Bronchial epithelial cell (primary cell): ENCODE measurements around the gene SLIT3. TPM values are rescaled to one million over a fixed set of nuclear protein-coding genes. Genes with fewer than 3 reads are reported as not detected.

ENCODE experiments used
- DNase-seq: peaks from one replicate; pipeline ENCODE4 v3.0.0-alpha.2; 2010; ENCODE audit warnings: low read depth
- FAIRE-seq: peaks from 2 replicates; lab custom pipeline; 2011; peaks lifted over from hg19 to GRCh38; lab: Jason Lieb, UNC
- H3K27me3 ChIP-seq: 2 replicates; pipeline ENCODE4 v1.5.1; 2011; ENCODE audit warnings: low read length; ENCODE audit not compliant: control insufficient read depth, insufficient read depth
- H3K36me3 ChIP-seq: 2 replicates; pipeline ENCODE4 v1.5.1; 2011; ENCODE audit warnings: low read length; ENCODE audit not compliant: control insufficient read depth, insufficient read depth
- H3K4me3 ChIP-seq: 2 replicates; pipeline ENCODE4 v1.5.1; 2011; ENCODE audit warnings: mild to moderate bottlenecking, low read depth, low read length, control low read depth
- CTCF ChIP-seq: IDR thresholded peaks from 2 replicates; pipeline ENCODE4 v1.5.1; 2011; ENCODE audit warnings: mild to moderate bottlenecking, moderate library complexity, low read length, control low read depth, inconsistent platforms; ENCODE audit not compliant: insufficient read depth, severe bottlenecking
- total RNA-seq: library from RNA; depleted of rRNA; stranded (reverse); fragments of >200 nt; gene quantifications from 2 replicates; pipeline ENCODE4 v1.2.1, GENCODE V29; 2014

SLIT3 gene
- total RNA-seq, 1 donor from 2014 or later, result 0.79 TPM

DNA sequence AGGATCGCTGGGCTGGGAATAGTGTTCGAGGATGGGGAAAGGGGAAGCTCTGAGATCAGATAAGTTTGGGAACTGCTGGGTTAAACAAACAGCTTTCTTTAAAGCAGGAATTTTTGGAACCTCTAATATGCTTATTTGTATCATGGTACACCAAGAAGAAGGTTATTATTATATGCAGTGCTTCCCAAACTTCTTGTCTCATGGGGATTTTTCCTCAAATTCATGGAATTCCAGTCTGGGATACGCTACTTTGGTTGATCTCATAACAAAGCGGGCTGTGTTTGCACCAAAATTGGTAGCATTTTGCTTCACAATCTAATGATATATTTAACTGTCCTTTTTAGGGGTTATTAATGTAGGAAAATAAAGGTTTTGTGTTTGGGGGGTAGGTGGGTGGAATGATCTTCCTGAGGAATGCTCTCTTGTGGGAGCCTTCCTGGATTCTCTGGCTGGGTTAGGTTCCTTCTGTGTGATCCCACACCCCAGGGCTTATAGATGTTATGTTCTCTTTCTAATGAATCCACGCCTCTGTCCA, 605.6 kb downstream of the SLIT3 start:
- FAIRE-seq, result no peak
- Histone ChIP-seq H3K27me3 (peaks cover 2% of the 10 kb centered on the region), H3K36me3 (no peaks in the 10 kb centered on the region), H3K4me3 (no peak overlapping the region)
- DNase-seq, result no peak
- TF ChIP-seq CTCF, result no peak

- Histone ChIP-seq H3K36me3 (no peaks in the 10 kb centered on the region), H3K27me3 (peaks cover 2% of the 10 kb centered on the region), H3K4me3 (no peak overlapping the region)
- DNase-seq (no peak), FAIRE-seq (no peak)
- TF ChIP-seq CTCF, result no peak
Observed at GRCh38 chr5:168694289-168694688, 606.6 kb downstream of the SLIT3 start.

DNA sequence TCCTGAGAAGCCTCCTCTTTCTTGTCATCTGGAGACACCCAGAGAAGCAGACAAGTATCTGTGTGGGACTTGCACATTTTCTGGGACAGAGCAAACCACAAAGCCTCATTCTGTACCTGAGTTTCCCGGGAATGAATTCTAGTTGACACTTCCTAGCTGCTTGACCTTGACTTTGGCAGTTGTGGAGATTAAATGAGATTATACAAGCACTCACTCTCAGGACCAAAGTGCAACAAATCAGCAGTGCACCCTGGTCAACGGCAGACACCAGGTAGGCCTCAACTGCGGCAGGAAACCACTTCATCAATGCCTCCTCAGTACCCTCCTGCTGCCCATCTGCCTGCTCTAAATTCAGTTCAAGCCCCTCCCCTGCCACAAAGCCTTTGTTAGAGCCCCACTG, 607.1 kb downstream of the SLIT3 start:
- no peak for FAIRE-seq
- Histone ChIP-seq H3K36me3 (no peaks in the 10 kb centered on the region), H3K27me3 (peaks cover 2% of the 10 kb centered on the region), H3K4me3 (no peak overlapping the region)
- no peak for TF ChIP-seq CTCF
- no peak for DNase-seq

DNA sequence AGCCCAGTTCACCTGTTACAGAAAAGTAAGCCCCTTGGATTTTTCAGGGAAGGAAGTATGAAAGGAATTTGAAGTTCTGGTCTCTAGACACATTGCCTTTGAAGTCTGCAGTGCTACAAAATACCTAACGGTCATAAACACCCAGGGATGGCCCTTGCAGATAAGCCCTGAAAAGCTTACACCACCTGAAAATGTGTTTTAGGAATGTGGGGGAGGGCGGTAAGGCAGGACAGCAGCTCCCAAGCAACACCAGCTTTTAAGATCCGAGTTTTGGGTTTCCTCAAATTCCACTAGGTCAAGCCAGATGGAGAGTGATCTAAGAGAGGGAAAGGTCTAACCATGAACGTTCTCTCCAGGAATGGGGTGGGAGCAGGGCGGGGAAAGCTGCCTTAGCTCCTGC, 607.6 kb downstream of the SLIT3 start:
- TF ChIP-seq CTCF, result no peak

GRCh38 chr5:168691891-168692290, 609.0 kb downstream of the SLIT3 start:
- Histone ChIP-seq H3K36me3 (no peaks in the 10 kb centered on the region), H3K27me3 (peaks cover 2% of the 10 kb centered on the region), H3K4me3 (no peak overlapping the region)
- TF ChIP-seq CTCF, result no peak
- DNase-seq (no peak), FAIRE-seq (no peak)

More for the DNA sequence above, 607.6 kb downstream of the SLIT3 start:
- Histone ChIP-seq H3K36me3 (no peaks in the 10 kb centered on the region), H3K4me3 (no peak overlapping the region), H3K27me3 (peaks cover 2% of the 10 kb centered on the region)
- FAIRE-seq (no peak), DNase-seq (no peak)

- TF ChIP-seq CTCF, result no peak
- FAIRE-seq, result no peak
- Histone ChIP-seq H3K27me3 (peaks cover 2% of the 10 kb centered on the region), H3K4me3 (no peak overlapping the region), H3K36me3 (no peaks in the 10 kb centered on the region)
- DNase-seq, result no peak
Observed at GRCh38 chr5:168689260-168689659, 611.7 kb downstream of the SLIT3 start.
